Activated naive CD4-positive, alpha-beta T cell treated with anti-CD3 and anti-CD28 coated beads for 36 hours (primary cell): Measurements from ENCODE around the gene KIAA1328. TPM values are rescaled to one million over a fixed set of nuclear protein-coding genes. Genes with fewer than 3 reads are reported as not detected.
"Not testable (repeated sequence)": the region's sequence is repeated elsewhere in the genome, so short reads cannot be mapped to it uniquely, and the experiment has no call there.

Experiments used
- CTCF ChIA-PET: fragments of 350-600 bp; sonication (Branson Sonifier 250); formaldehyde crosslinking; loops from one replicate; lab custom pipeline; 2021; ENCODE audit warnings: antibody characterized with exemption; lab: Charles Lee
- DNase-seq: peaks from one replicate; pipeline ENCODE4 v3.0.0-alpha.2; 2020
- H3K27ac Mint-ChIP-seq: one replicate; pipeline ENCODE4 v1.8.0; 2021; ENCODE audit warnings: mild to moderate bottlenecking, mixed read lengths
- H3K27me3 Mint-ChIP-seq: one replicate; pipeline ENCODE4 v1.8.0; 2021; ENCODE audit warnings: low read depth, mixed read lengths
- H3K36me3 Mint-ChIP-seq: one replicate; pipeline ENCODE4 v1.8.0; 2021; ENCODE audit warnings: low read depth, mixed read lengths
- H3K4me1 Mint-ChIP-seq: one replicate; pipeline ENCODE4 v1.8.0; 2021; ENCODE audit warnings: low read depth, mixed read lengths
- H3K4me3 Mint-ChIP-seq: one replicate; pipeline ENCODE4 v1.8.0; 2021; ENCODE audit warnings: mild to moderate bottlenecking, moderate library complexity, mixed read lengths
- H3K9me3 Mint-ChIP-seq: one replicate; pipeline ENCODE4 v1.8.0; 2021; ENCODE audit warnings: mixed read lengths
- intact Hi-C: fragments of 100-400 bp; cut with micrococcal nuclease; formaldehyde crosslinking; loops from one replicate; pipeline ENCODE4 v1.15.1; 2023
- total RNA-seq, 2 experiments: library from RNA; stranded (reverse); gene quantifications; one replicate each; pipeline ENCODE4 v1.2.3, GENCODE V29; 2021

The KIAA1328 gene
- total RNA-seq, 2 experiments from 2014 or later, result 7.2 to 7.8 TPM

GRCh38 chr18:37166491-37166890 is 337.6 kb downstream of the KIAA1328 start:
- intact Hi-C loops, result no loop called here
- CTCF ChIA-PET, result no interaction called here
- no peak for DNase-seq
- peaks cover 15% of the 10 kb centered on the region for H3K36me3 Mint-ChIP-seq
- H3K4me1 Mint-ChIP-seq, result no peaks in the 10 kb centered on the region
- no peak overlapping the region for H3K4me3 Mint-ChIP-seq
- no peaks in the 10 kb centered on the region for H3K27me3 Mint-ChIP-seq
- H3K9me3 Mint-ChIP-seq, result no peaks in the 10 kb centered on the region
- no peak overlapping the region for H3K27ac Mint-ChIP-seq

- intact Hi-C loops, DNase-seq, H3K9me3 Mint-ChIP-seq, H3K27me3 Mint-ChIP-seq, H3K27ac Mint-ChIP-seq, H3K4me1 Mint-ChIP-seq, H3K4me3 Mint-ChIP-seq: not testable (repeated sequence)
- H3K36me3 Mint-ChIP-seq, result peaks cover 16% of the 10 kb centered on the region
- CTCF ChIA-PET, result interaction anchor here (0.6 kb wide), 1 partner anchor 23 kb away, joined by 3 read pairs; no protein-coding TSS in a partner anchor
These were observed 338.0 kb downstream of the KIAA1328 start for GRCh38 chr18:37166966-37167365.

GRCh38 chr18:37170984-37171383 is 342.1 kb downstream of the KIAA1328 start:
- no peak for DNase-seq
- no peaks in the 10 kb centered on the region for H3K4me1 Mint-ChIP-seq
- intact Hi-C loops, result no loop called here
- H3K27ac Mint-ChIP-seq, result no peak overlapping the region
- no peaks in the 10 kb centered on the region for H3K27me3 Mint-ChIP-seq
- H3K4me3 Mint-ChIP-seq, result no peak overlapping the region
- no peaks in the 10 kb centered on the region for H3K9me3 Mint-ChIP-seq
- H3K36me3 Mint-ChIP-seq, result peaks cover 19% of the 10 kb centered on the region
- CTCF ChIA-PET, result no interaction called here

- no peaks in the 10 kb centered on the region for H3K9me3 Mint-ChIP-seq
These were observed 344.5 kb downstream of the KIAA1328 start for GRCh38 chr18:37173384-37173783.

GRCh38 chr18:37175727-37176620 is 347.0 kb downstream of the KIAA1328 start:
- no peak for DNase-seq
- H3K27me3 Mint-ChIP-seq, result no peaks in the 10 kb centered on the region
- H3K4me3 Mint-ChIP-seq, result no peak overlapping the region
- peaks cover 30% of the 10 kb centered on the region for H3K36me3 Mint-ChIP-seq
- H3K27ac Mint-ChIP-seq, result no peak overlapping the region
- CTCF ChIA-PET, result interaction anchor here (0.7 kb wide), 1 partner anchor 16 kb away, joined by 4 read pairs; no protein-coding TSS in a partner anchor
- no peaks in the 10 kb centered on the region for H3K9me3 Mint-ChIP-seq
- intact Hi-C loops, result no loop called here
- no peaks in the 10 kb centered on the region for H3K4me1 Mint-ChIP-seq

More at GRCh38 chr18:37173384-37173783, 344.5 kb downstream of the KIAA1328 start:
- CTCF ChIA-PET, result no interaction called here
- Mint-ChIP-seq H3K36me3 (peaks cover 25% of the 10 kb centered on the region), H3K27ac (no peak overlapping the region), H3K27me3 (no peaks in the 10 kb centered on the region), H3K4me3 (no peak overlapping the region), H3K4me1 (no peaks in the 10 kb centered on the region)
- intact Hi-C loops, result no loop called here
- no peak for DNase-seq

GRCh38 chr18:37176621-37176934 is 347.7 kb downstream of the KIAA1328 start:
- Mint-ChIP-seq H3K4me1 (no peaks in the 10 kb centered on the region), H3K9me3 (no peaks in the 10 kb centered on the region), H3K27me3 (no peaks in the 10 kb centered on the region), H3K36me3 (peaks cover 30% of the 10 kb centered on the region), H3K4me3 (no peak overlapping the region), H3K27ac (no peak overlapping the region)
- no peak for DNase-seq
- CTCF ChIA-PET, result no interaction called here
- intact Hi-C loops, result no loop called here

GRCh38 chr18:37179384-37179783 is 350.5 kb downstream of the KIAA1328 start:
- H3K36me3 Mint-ChIP-seq, result peaks cover 24% of the 10 kb centered on the region
- no peak overlapping the region for H3K27ac Mint-ChIP-seq
- CTCF ChIA-PET, result no interaction called here
- H3K4me1 Mint-ChIP-seq, result no peaks in the 10 kb centered on the region
- no peaks in the 10 kb centered on the region for H3K9me3 Mint-ChIP-seq
- intact Hi-C loops, result no loop called here
- no peak overlapping the region for H3K4me3 Mint-ChIP-seq
- no peaks in the 10 kb centered on the region for H3K27me3 Mint-ChIP-seq
- no peak for DNase-seq

- Mint-ChIP-seq H3K4me3 (no peak overlapping the region), H3K4me1 (no peaks in the 10 kb centered on the region), H3K27me3 (no peaks in the 10 kb centered on the region), H3K27ac (no peak overlapping the region), H3K9me3 (no peaks in the 10 kb centered on the region), H3K36me3 (peaks cover 19% of the 10 kb centered on the region)
- no peak for DNase-seq
- CTCF ChIA-PET, result no interaction called here
- intact Hi-C loops, result no loop called here
These were observed 351.2 kb downstream of the KIAA1328 start for GRCh38 chr18:37180086-37180485.

- Mint-ChIP-seq H3K27ac (no peak overlapping the region), H3K4me1 (no peaks in the 10 kb centered on the region), H3K4me3 (no peak overlapping the region), H3K27me3 (no peaks in the 10 kb centered on the region), H3K36me3 (peaks cover 13% of the 10 kb centered on the region), H3K9me3 (no peaks in the 10 kb centered on the region)
- CTCF ChIA-PET, result no interaction called here
- DNase-seq, result no peak
- intact Hi-C loops, result no loop called here
These were observed 353.6 kb downstream of the KIAA1328 start for GRCh38 chr18:37182340-37183135.

GRCh38 chr18:37184209-37184868 is 355.4 kb downstream of the KIAA1328 start:
- Mint-ChIP-seq H3K4me1 (no peaks in the 10 kb centered on the region), H3K4me3 (no peak overlapping the region), H3K27me3 (no peaks in the 10 kb centered on the region), H3K36me3 (peaks cover 15% of the 10 kb centered on the region), H3K27ac (no peak overlapping the region), H3K9me3 (no peaks in the 10 kb centered on the region)
- no peak for DNase-seq
- intact Hi-C loops, result no loop called here
- CTCF ChIA-PET, result no interaction called here

- Mint-ChIP-seq H3K36me3 (peaks cover 18% of the 10 kb centered on the region), H3K4me1 (no peaks in the 10 kb centered on the region), H3K9me3 (peaks cover 1% of the 10 kb centered on the region), H3K4me3 (no peak overlapping the region), H3K27ac (no peak overlapping the region), H3K27me3 (no peaks in the 10 kb centered on the region)
- CTCF ChIA-PET, result no interaction called here
- no peak for DNase-seq
- intact Hi-C loops, result no loop called here
These were observed 359.3 kb downstream of the KIAA1328 start for GRCh38 chr18:37188016-37188791.

GRCh38 chr18:37199741-37200140 is 370.8 kb downstream of the KIAA1328 start:
- H3K36me3 Mint-ChIP-seq, result peaks cover 38% of the 10 kb centered on the region
- peaks cover 24% of the 10 kb centered on the region for H3K9me3 Mint-ChIP-seq
- DNase-seq, result no peak
- no peaks in the 10 kb centered on the region for H3K27me3 Mint-ChIP-seq
- H3K27ac Mint-ChIP-seq, result no peak overlapping the region
- CTCF ChIA-PET, result no interaction called here
- intact Hi-C loops, result no loop called here
- H3K4me3 Mint-ChIP-seq, result no peak overlapping the region
- no peaks in the 10 kb centered on the region for H3K4me1 Mint-ChIP-seq
